Fibroblast of skin of left quadriceps (primary cell): Measurements from ENCODE around the gene CLN5.
"Not testable (repeated sequence)": the region's sequence is repeated elsewhere in the genome, so short reads cannot be mapped to it uniquely, and the experiment has no call there.

ENCODE experiments used
- DNase-seq, 2 experiments: peaks; one replicate each; pipeline ENCODE4 v3.0.0-alpha.2; 2013; ENCODE audit warnings: low read depth in 2 of 2

CLN5 gene

DNA sequence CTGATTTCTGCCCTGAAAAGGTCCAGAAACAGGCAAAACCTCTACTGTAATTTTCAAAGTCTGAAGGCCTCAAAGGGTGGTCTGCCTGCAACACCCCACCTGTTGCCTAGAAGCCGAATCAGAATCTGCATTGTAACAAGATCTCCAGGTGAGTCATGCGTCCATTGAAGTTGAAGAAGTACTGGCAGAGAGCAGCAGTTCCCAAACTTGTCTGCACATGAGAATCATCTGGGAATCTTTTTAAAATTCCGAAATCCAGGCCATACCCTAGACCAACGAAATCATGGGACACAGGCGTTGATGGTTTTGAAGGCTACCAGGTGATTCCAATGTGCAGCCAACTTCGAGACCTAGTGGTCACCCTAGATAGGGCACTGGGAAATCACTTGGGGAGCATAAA lies 16.0 kb upstream of the CLN5 start:
- no peak for DNase-seq

DNA sequence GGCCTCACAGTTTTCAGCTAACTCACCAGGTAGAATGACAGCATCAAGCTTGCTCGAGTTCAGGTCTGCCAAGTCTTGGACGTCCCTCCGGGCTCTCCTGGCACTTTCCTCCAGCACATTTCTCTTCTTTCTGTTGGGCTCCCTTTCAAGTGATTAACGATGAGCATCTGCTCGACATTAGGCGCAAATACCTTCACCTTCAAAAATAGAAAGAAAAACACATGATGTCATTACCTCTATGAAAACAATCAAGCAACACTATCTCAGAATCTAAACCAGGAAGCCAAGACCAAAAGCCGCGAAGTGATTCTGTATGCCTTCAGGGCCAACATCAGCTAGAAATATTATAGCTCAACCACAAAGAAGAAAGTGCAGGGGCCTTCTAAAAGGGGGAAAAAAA lies 15.4 kb upstream of the CLN5 start:
- DNase-seq = peak; percentile 42 to 51

- no peak for DNase-seq
Measured at GRCh38 chr13:76976929-76977328, 15.0 kb upstream of the CLN5 start.

- DNase-seq = no peak
Measured at GRCh38 chr13:76980075-76980718, 11.7 kb upstream of the CLN5 start.

DNA sequence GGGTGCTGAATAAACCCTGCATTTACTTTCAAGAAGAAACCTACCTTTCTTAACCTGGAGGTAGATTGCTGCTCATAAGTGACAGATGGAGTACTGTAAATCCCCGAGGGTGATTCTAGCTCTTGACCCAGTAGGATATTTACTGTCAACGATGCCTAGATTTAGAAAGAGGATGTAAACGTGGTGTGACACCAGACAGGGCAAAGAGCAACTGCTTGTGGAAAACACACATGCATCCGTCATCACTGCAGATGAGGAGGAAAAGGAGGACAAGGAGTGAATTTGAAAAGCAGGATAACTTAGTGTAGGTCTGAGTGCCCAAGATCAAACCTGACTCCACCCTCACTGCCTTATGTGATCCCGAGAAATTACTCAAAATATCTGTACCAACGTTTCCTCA lies 9.8 kb upstream of the CLN5 start:
- no peak for DNase-seq

- DNase-seq = no peak
Measured at GRCh38 chr13:76983676-76984075, 8.2 kb upstream of the CLN5 start.

DNA sequence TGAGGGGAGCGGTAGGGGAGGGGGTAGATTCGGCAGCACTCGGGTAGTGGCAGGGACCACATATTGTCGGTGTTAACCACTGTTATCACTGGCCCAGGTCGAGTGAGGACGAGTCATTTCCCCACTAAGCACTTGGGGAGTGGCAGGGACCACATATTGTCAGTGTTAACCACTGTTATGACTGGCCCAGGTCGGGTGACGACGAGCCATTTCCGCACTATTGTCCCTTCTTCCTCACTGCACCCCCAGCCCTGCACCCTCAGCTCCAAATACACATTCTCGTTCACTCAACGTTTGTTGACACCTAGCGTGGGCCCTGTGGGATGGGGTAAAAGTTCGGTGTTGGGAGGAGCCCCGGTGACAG lies 467 bp upstream of the CLN5 start:
- no peak for DNase-seq

GRCh38 chr13:76992548-76993001 lies 694 bp downstream of the CLN5 start:
- DNase-seq = no peak

GRCh38 chr13:76993021-76993420 lies 1.1 kb downstream of the CLN5 start:
- DNase-seq = no peak

- no peak for DNase-seq
Measured at GRCh38 chr13:76993473-76993872, 1.6 kb downstream of the CLN5 start.

DNA sequence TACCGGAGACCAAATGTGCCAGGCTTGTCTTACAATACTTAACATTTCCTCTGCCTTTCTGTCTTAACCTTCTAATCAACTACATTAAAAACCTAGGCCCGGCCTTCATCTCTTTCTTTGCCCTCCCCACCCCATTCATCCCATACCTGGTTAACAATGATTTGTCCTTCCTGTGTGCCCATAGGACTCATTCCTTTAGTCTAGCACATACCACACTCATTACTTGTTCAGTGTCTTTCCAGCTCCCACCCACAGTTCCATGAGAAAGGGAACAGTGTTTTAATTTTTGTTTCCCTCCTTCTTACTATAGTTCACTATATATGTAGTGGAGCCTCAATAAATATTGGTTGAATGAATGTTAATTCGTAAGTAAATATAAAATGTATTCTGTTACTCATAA lies 2.4 kb downstream of the CLN5 start:
- no peak for DNase-seq

GRCh38 chr13:77000475-77000874 lies 8.6 kb downstream of the CLN5 start:
- no peak for DNase-seq

DNA sequence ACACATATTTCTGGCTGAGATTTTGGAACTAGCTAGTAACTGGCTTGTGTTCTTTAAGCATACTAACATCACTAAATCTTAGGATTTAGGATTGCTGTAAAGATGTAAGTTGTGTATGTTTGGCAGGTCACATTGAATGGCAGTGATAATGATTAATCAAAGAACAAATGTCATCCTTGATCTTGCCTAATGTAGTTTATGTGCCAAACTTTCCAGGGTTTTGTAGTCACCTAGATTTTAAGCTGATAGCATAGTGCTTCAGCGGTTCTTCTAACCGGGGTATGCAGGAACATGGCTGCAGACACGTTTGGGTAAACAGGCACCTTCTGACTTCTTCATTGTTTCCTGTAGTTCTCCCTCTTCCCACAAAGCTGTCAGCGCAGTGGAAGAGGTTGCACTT lies 9.7 kb downstream of the CLN5 start:
- DNase-seq = no peak

DNA sequence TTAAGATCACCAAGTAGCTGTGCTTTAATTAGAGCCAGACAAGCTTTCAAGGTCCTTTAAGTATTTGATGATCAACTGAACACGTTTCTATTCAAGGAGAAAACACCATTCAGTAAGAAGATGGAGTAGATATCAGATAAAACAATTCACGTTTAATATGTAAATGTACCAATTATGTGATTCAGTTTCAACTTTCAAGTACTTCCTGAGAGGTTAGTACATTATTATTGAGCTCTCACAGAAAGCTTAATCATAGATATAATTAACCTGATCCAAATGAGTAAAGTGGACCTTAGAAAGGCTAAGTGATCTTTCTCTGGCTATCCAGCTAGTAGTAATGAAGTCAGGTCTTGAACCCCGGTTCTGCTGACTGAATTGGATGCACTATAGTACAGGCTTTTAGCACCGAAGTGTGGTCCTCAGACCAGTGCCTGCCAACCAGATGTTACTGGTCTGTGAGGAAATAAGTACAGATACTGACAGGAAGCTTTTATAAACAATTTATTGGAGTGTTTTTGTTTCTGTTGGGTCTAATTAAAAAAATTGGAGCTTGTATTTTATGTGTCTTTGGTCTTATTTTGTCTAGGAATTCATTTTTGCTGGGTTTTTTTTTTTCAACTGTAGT lies 10.2 kb downstream of the CLN5 start:
- DNase-seq = no peak

- no peak for DNase-seq
Measured at GRCh38 chr13:77002590-77003190, 10.8 kb downstream of the CLN5 start.

- not testable (repeated sequence) for DNase-seq
Measured at GRCh38 chr13:77008337-77008736, 16.5 kb downstream of the CLN5 start.

GRCh38 chr13:77009011-77009410 lies 17.1 kb downstream of the CLN5 start:
- DNase-seq = no peak

DNA sequence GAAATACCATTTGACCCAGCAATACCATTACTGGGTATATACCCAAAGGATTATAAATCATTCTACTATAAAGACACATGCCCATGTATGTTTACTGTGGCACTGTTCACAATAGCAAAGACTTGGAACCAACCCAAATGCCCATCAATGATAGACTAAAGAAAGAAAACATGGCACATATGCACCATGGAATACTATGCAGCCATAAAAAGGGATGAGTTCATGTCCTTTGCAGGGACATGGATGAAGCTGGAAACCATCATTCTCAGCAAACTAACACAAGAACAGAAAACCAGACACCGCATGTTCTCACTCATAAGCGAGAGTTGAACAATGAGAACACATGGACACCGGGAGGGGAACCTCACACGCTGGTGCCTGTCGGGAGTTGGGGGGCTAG lies 17.8 kb downstream of the CLN5 start:
- not testable (repeated sequence) for DNase-seq

GRCh38 chr13:77013853-77014542 lies 22.1 kb downstream of the CLN5 start:
- no peak for DNase-seq

DNA sequence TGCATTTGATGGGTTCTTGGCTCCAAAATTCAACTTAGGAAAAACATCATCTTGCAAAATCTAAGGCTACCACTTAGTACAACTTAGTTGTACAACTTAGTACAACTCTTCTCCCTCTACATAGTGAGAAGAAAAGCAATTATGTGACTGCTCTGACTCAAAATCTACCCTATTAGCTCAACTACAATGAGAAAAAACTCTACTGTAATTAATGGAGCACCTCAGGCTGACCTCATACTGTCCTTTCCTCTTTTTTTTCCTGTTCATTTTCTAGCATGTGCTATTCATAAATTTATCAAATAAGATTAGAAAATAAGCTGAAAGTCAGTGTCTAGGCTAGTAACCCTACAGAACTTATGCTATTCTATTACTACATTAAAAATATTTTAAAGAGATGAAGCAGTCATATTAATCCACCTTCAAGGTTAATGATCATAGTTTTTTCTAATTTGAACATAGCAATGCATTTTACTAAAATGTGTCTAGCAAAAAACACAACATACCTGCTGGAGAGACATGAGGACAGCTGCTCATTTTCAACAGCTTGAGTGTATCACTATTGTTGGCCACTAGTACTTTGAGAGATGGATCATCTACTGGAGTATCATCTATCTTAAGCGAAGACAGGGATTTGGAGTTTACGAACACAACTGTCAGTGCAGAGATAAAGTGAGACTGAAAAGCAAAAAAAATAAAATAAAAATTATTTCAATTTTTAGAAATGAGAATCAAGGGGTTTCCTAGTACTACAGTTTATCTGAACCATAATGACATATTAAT lies 23.2 kb downstream of the CLN5 start:
- DNase-seq = no peak

- DNase-seq = no peak
Measured at GRCh38 chr13:77016251-77016812, 24.5 kb downstream of the CLN5 start.
